OCI-LY7 (cell line): ENCODE data around the gene CCBE1. TPM values are rescaled to one million over a fixed set of nuclear protein-coding genes. Genes with fewer than 3 reads are reported as not detected.

Source experiments
- BruUV-seq: library from RNA; stranded (reverse); fragments of 400-500 nt; replicated peaks from 2 replicates; lab custom pipeline; 2021; lab: Mats Ljungman, UMichigan
- CTCF ChIA-PET: fragments of 300-600 bp; sonication (Branson Sonifier 250); formaldehyde crosslinking; loops from one replicate; lab custom pipeline; 2022; ENCODE audit warnings: antibody characterized with exemption; ENCODE audit not compliant: unreplicated experiment; lab: Charles Lee
- POLR2A ChIA-PET: fragments of 300-600 bp; sonication (Branson Sonifier 250); formaldehyde crosslinking; loops from one replicate; lab custom pipeline; 2022; ENCODE audit warnings: antibody characterized with exemption; lab: Charles Lee
- DNase-seq: peaks from one replicate; pipeline ENCODE4 v3.0.0-alpha.2; 2015; ENCODE audit warnings: low spot score
- H2AFZ ChIP-seq: fragments of 200-600 bp; sonication (generic), shearing (Covaris generic); 2 replicates; pipeline ENCODE4 v1.6.1; 2014; ENCODE audit warnings: mild to moderate bottlenecking, antibody characterized with exemption, low read length, moderate library complexity
- H3K27ac ChIP-seq: fragments of 200-600 bp; sonication (generic); 2 replicates; pipeline ENCODE4 v1.5.1; 2014; ENCODE audit warnings: mixed run types, low read depth, mild to moderate bottlenecking, moderate library complexity, low read length, inconsistent platforms; ENCODE audit not compliant: poor library complexity, severe bottlenecking
- H3K36me3 ChIP-seq: fragments of 200-600 bp; sonication (generic); 2 replicates; pipeline ENCODE4 v1.6.1; 2014; ENCODE audit warnings: mild to moderate bottlenecking, antibody characterized with exemption, low read length, moderate library complexity, mixed read lengths; ENCODE audit not compliant: insufficient read depth
- H3K4me1 ChIP-seq: fragments of 200-600 bp; sonication (generic); 2 replicates; pipeline ENCODE4 v1.5.1; 2014; ENCODE audit warnings: mild to moderate bottlenecking, low read length; ENCODE audit not compliant: insufficient read depth, poor library complexity, severe bottlenecking
- H3K4me2 ChIP-seq: fragments of 200-600 bp; sonication (generic); 2 replicates; pipeline ENCODE4 v1.6.1; 2014; ENCODE audit warnings: mild to moderate bottlenecking, low read length
- H3K4me3 ChIP-seq: fragments of 200-600 bp; sonication (generic); 2 replicates; pipeline ENCODE4 v1.5.1; 2014; ENCODE audit warnings: mild to moderate bottlenecking, low read depth, low read length; ENCODE audit not compliant: poor library complexity, severe bottlenecking
- H3K79me2 ChIP-seq: fragments of 200-600 bp; sonication (generic); 2 replicates; pipeline ENCODE4 v1.6.1; 2016; ENCODE audit warnings: low read depth, mild to moderate bottlenecking, low read length, moderate library complexity, mixed read lengths; ENCODE audit not compliant: insufficient read depth
- H3K9me2 ChIP-seq: fragments of 200-600 bp; sonication (generic); 2 replicates; pipeline ENCODE4 v1.6.1; 2016; ENCODE audit warnings: mild to moderate bottlenecking, low read length, mixed read lengths; ENCODE audit not compliant: insufficient read depth
- H3K9me3 ChIP-seq: fragments of 200-600 bp; sonication (generic); 2 replicates; pipeline ENCODE4 v1.6.1; 2014; ENCODE audit warnings: mild to moderate bottlenecking, mixed run types, low read length, mixed read lengths
- H4K20me1 ChIP-seq: fragments of 200-600 bp; sonication (generic); 2 replicates; pipeline ENCODE4 v1.6.1; 2014; ENCODE audit warnings: mild to moderate bottlenecking, antibody characterized with exemption, low read length, moderate library complexity, mixed read lengths; ENCODE audit not compliant: insufficient read depth
- CTCF ChIP-seq: fragments of 200-600 bp; sonication (generic); conservative IDR thresholded peaks from 2 replicates; pipeline ENCODE4 v1.5.1; 2014; ENCODE audit warnings: mild to moderate bottlenecking, antibody characterized with exemption, low read length, moderate library complexity, mixed read lengths
- EZH2phosphoT487 ChIP-seq: fragments of 200-600 bp; sonication (generic); IDR thresholded peaks from 2 replicates; pipeline ENCODE4 v1.6.1; 2018; ENCODE audit warnings: low read depth, borderline replicate concordance, mild to moderate bottlenecking, mixed run types, antibody characterized with exemption, low read length, moderate library complexity, mixed read lengths
- intact Hi-C: fragments of 100-400 bp; cut with micrococcal nuclease; formaldehyde crosslinking; loops from one replicate; pipeline ENCODE4 v1.10.0; 2022; ENCODE audit not compliant: unreplicated experiment
- total RNA-seq, 2 experiments: library from RNA; depleted of rRNA in 1 of 2; stranded (reverse); fragments of >200 nt in 1 of 2; shearing (Covaris generic) in 1 of 2; gene quantifications; 2 replicates each; pipeline ENCODE4 v1.2.3, GENCODE V29; 2014 to 2022

CCBE1 gene
- total RNA-seq, 2 experiments from 2014 or later = 0.16 to 0.70 TPM

- Histone ChIP-seq H3K9me2 (no peaks in the 10 kb centered on the region), H3K9me3 (no peaks in the 10 kb centered on the region), H4K20me1 (no peaks in the 10 kb centered on the region), H3K4me2 (no peak overlapping the region), H2AFZ (no peak overlapping the region), H3K4me1 (no peaks in the 10 kb centered on the region), H3K4me3 (no peak overlapping the region), H3K27ac (no peak overlapping the region), H3K79me2 (no peaks in the 10 kb centered on the region), H3K36me3 (no peaks in the 10 kb centered on the region)
- TF ChIP-seq EZH2phosphoT487 = no peak
- no peak for TF ChIP-seq CTCF
- ChIA-PET POLR2A (no interaction called here), CTCF (no interaction called here)
- intact Hi-C loops = no loop called here
- DNase-seq = no peak
- BruUV-seq = no TSS peak
Measured at GRCh38 chr18:59705145-59705544, 7.9 kb upstream of the CCBE1 start.

GRCh38 chr18:59704146-59704545, 6.9 kb upstream of the CCBE1 start:
- DNase-seq = no peak
- H3K9me2 ChIP-seq = no peaks in the 10 kb centered on the region
- no peak for TF ChIP-seq CTCF
- TF ChIP-seq EZH2phosphoT487 = no peak
- intact Hi-C loops = no loop called here
- H4K20me1 ChIP-seq = no peaks in the 10 kb centered on the region
- H3K4me3 ChIP-seq = no peak overlapping the region
- BruUV-seq = no TSS peak
- ChIA-PET CTCF (no interaction called here), POLR2A (no interaction called here)
- H3K27ac ChIP-seq = no peak overlapping the region
- H3K36me3 ChIP-seq = no peaks in the 10 kb centered on the region
- H3K79me2 ChIP-seq = no peaks in the 10 kb centered on the region
- no peaks in the 10 kb centered on the region for H3K4me1 ChIP-seq
- H3K9me3 ChIP-seq = no peaks in the 10 kb centered on the region
- no peak overlapping the region for H3K4me2 ChIP-seq
- H2AFZ ChIP-seq = no peak overlapping the region

GRCh38 chr18:59701272-59701671, 4.0 kb upstream of the CCBE1 start:
- Histone ChIP-seq H2AFZ (no peak overlapping the region), H3K4me1 (no peaks in the 10 kb centered on the region), H3K4me2 (no peak overlapping the region), H4K20me1 (no peaks in the 10 kb centered on the region), H3K79me2 (no peaks in the 10 kb centered on the region), H3K4me3 (no peak overlapping the region), H3K9me2 (no peaks in the 10 kb centered on the region), H3K9me3 (no peaks in the 10 kb centered on the region), H3K36me3 (no peaks in the 10 kb centered on the region), H3K27ac (no peak overlapping the region)
- BruUV-seq = no TSS peak
- CTCF ChIA-PET = no interaction called here
- intact Hi-C loops = no loop called here
- TF ChIP-seq EZH2phosphoT487 (no peak), CTCF (no peak)
- POLR2A ChIA-PET = interaction anchor here (0.6 to 1.2 kb wide), 3 partner anchors 14 to 965 kb away, joined by 3 read pairs; no protein-coding TSS in a partner anchor
- DNase-seq = no peak
